Panc1 (cell line): ENCODE measurements around the gene RAB6B. TPM values are rescaled to one million over a fixed set of nuclear protein-coding genes. Genes with fewer than 3 reads are reported as not detected.

Experiments
- ATAC-seq: fragments of 200-7000 bp; cut with Tn5 transposase; 2 replicates; pipeline ENCODE4 v1.9.1; 2020; ENCODE audit warnings: mild to moderate bottlenecking, moderate library complexity
- BruUV-seq: library from RNA; stranded (reverse); fragments of 400-500 nt; replicated peaks from 2 replicates; lab custom pipeline; 2021; lab: Mats Ljungman, UMichigan
- CTCF ChIA-PET: fragments of 300-600 bp; sonication (Branson Sonifier 250); formaldehyde crosslinking; loops from one replicate; lab custom pipeline; 2022; ENCODE audit warnings: antibody characterized with exemption; lab: Charles Lee
- POLR2A ChIA-PET: fragments of 300-600 bp; sonication (Branson Sonifier 250); formaldehyde crosslinking; loops from one replicate; lab custom pipeline; 2022; ENCODE audit warnings: antibody characterized with exemption; lab: Charles Lee
- DNase-seq: peaks from one replicate; pipeline ENCODE4 v3.0.0-alpha.2; 2010; ENCODE audit warnings: low read depth, low spot score
- H3K27ac ChIP-seq: 2 replicates; pipeline ENCODE4 v1.5.1; 2011; ENCODE audit warnings: mild to moderate bottlenecking, low read length, inconsistent platforms
- H3K27me3 ChIP-seq: fragments of 200-500 bp; sonication (Bioruptor generic); 2 replicates; pipeline ENCODE4 v1.6.0; 2014; ENCODE audit warnings: low read length, inconsistent platforms; ENCODE audit not compliant: control insufficient read depth, insufficient read depth
- H3K36me3 ChIP-seq: fragments of 200-500 bp; sonication (Bioruptor generic); 2 replicates; pipeline ENCODE4 v1.5.1; 2014; ENCODE audit warnings: inconsistent platforms, mild to moderate bottlenecking, low read length, moderate library complexity; ENCODE audit not compliant: control insufficient read depth, insufficient read depth
- H3K4me1 ChIP-seq: 2 replicates; pipeline ENCODE4 v1.5.1; 2011; ENCODE audit warnings: inconsistent platforms, mild to moderate bottlenecking, low read length, moderate library complexity; ENCODE audit not compliant: control insufficient read depth, insufficient read depth
- H3K4me3 ChIP-seq, 2 experiments: 2 replicates each; pipeline ENCODE4 v1.5.1; 2011 to 2012; ENCODE audit warnings: low read depth in 2 of 2, low read length in 2 of 2, mild to moderate bottlenecking in 2 of 2, inconsistent platforms in 1 of 2, moderate library complexity in 1 of 2
- H3K9me3 ChIP-seq: fragments of 200-500 bp; sonication (Bioruptor generic); 2 replicates; pipeline ENCODE4 v1.5.1; 2014; ENCODE audit warnings: low read depth, mild to moderate bottlenecking, inconsistent platforms, low read length, moderate library complexity; ENCODE audit not compliant: control insufficient read depth, insufficient read depth
- CTCF ChIP-seq: fragments of 450-650 bp; IDR thresholded peaks from 2 replicates; pipeline ENCODE4 v1.5.1; 2017; ENCODE audit warnings: mild to moderate bottlenecking
- POLR2AphosphoS5 ChIP-seq: IDR thresholded peaks from 2 replicates; pipeline ENCODE4 v1.6.1; 2012; ENCODE audit warnings: mild to moderate bottlenecking, low read depth, low read length, moderate library complexity
- REST ChIP-seq, 2 experiments: IDR thresholded peaks; 2 replicates each; pipeline ENCODE4 v1.6.1; 2011 to 2012; ENCODE audit warnings: low read depth in 2 of 2, control low read depth in 1 of 2, low read length in 1 of 2, mild to moderate bottlenecking in 1 of 2, moderate library complexity in 1 of 2; ENCODE audit not compliant: insufficient read depth in 1 of 2
- SIN3A ChIP-seq: IDR thresholded peaks from 2 replicates; pipeline ENCODE4 v1.6.1; 2012; ENCODE audit warnings: low read depth, mild to moderate bottlenecking, low read length, moderate library complexity, borderline replicate concordance; ENCODE audit not compliant: insufficient read depth
- TCF7L2 ChIP-seq: IDR thresholded peaks from 2 replicates; pipeline ENCODE4 v1.6.1; 2011; ENCODE audit warnings: mild to moderate bottlenecking, low read depth, low read length, inconsistent platforms
- in situ Hi-C: cut with HindIII; loops from 2 replicates; pipeline ENCODE4 v1.10.0; 2016; ENCODE audit warnings: low sequenced_read_pairs, low pct_unique_long_range_greater_than_20kb
- intact Hi-C: fragments of 100-400 bp; cut with micrococcal nuclease; formaldehyde crosslinking; loops from one replicate; pipeline ENCODE4 v1.10.0; 2022; ENCODE audit not compliant: unreplicated experiment
- total RNA-seq: library from RNA; stranded (reverse); gene quantifications from one replicate; pipeline ENCODE4 v1.2.1, GENCODE V29; 2021; ENCODE audit not compliant: unreplicated experiment

Gene RAB6B
- total RNA-seq, 1 experiment from 2014 or later, result 49.2 TPM

GRCh38 chr3:133863911-133864310, 31.8 kb downstream of the RAB6B start:
- in situ Hi-C loops, result no loop called here

GRCh38 chr3:133862161-133862560, 33.5 kb downstream of the RAB6B start:
- CTCF ChIA-PET, result no interaction called here
- H3K36me3 ChIP-seq, result no peaks in the 10 kb centered on the region
- in situ Hi-C loops, result no loop called here

More at GRCh38 chr3:133863911-133864310, 31.8 kb downstream of the RAB6B start:
- DNase-seq (no peak), ATAC-seq (no peak)
- Histone ChIP-seq H3K4me1 (no peaks in the 10 kb centered on the region), H3K27ac (no peak overlapping the region), H3K9me3 (no peaks in the 10 kb centered on the region), H3K4me3 (no peak overlapping the region), H3K27me3 (no peaks in the 10 kb centered on the region), H3K36me3 (no peaks in the 10 kb centered on the region)
- BruUV-seq, result no TSS peak
- ChIA-PET CTCF (no interaction called here), POLR2A (no interaction called here)
- intact Hi-C loops, result no loop called here
- no peak for TF ChIP-seq REST (IDR thresholded peaks at IDR 0.05; ENCODE audit: insufficient read depth in 1 of 2, low read depth in 2 of 2, low read length in 1 of 2)
- no peak for TF ChIP-seq SIN3A
- TF ChIP-seq POLR2AphosphoS5, result no peak
- TF ChIP-seq TCF7L2, result no peak

More at GRCh38 chr3:133862161-133862560, 33.5 kb downstream of the RAB6B start:
- intact Hi-C loops, result no loop called here
- Histone ChIP-seq H3K4me3 (no peak overlapping the region), H3K4me1 (no peaks in the 10 kb centered on the region), H3K27me3 (no peaks in the 10 kb centered on the region), H3K9me3 (no peaks in the 10 kb centered on the region), H3K27ac (no peak overlapping the region)
- no peak for ATAC-seq
- BruUV-seq, result no TSS peak
- TF ChIP-seq POLR2AphosphoS5 (no peak), REST (IDR thresholded peaks at IDR 0.05; ENCODE audit: insufficient read depth in 1 of 2, low read depth in 2 of 2, low read length in 1 of 2) (no peak), SIN3A (no peak), TCF7L2 (no peak), CTCF (no peak)
- POLR2A ChIA-PET, result no interaction called here
- no peak for DNase-seq
